GM12891 (cell line): ENCODE results near the gene SEC14L5.
"Not testable (repeated sequence)": the region's sequence is repeated elsewhere in the genome, so short reads cannot be mapped to it uniquely, and the experiment has no call there.

ENCODE experiments used
- DNase-seq: peaks from one replicate; pipeline ENCODE4 v3.0.0; 2011; ENCODE audit warnings: low spot score; ENCODE audit not compliant: insufficient read length
- FAIRE-seq: peaks from 2 replicates; lab custom pipeline; 2011; peaks lifted over from hg19 to GRCh38; lab: Jason Lieb, UNC
- PAX5 ChIP-seq: IDR thresholded peaks from 2 replicates; pipeline ENCODE4 v1.6.1; 2011; ENCODE audit warnings: low read length, moderate library complexity, mild to moderate bottlenecking; ENCODE audit not compliant: insufficient read depth, severe bottlenecking
- POLR2A ChIP-seq: IDR thresholded peaks from 2 replicates; pipeline ENCODE4 v1.6.1; 2011; ENCODE audit warnings: low read depth, low read length, control low read depth
- POLR2AphosphoS5 ChIP-seq: IDR thresholded peaks from 2 replicates; pipeline ENCODE4 v1.6.1; 2011; ENCODE audit warnings: low read depth, low read length, control low read depth
- POU2F2 ChIP-seq: IDR thresholded peaks from 2 replicates; pipeline ENCODE4 v1.6.1; 2011; ENCODE audit warnings: low read depth, mild to moderate bottlenecking, control low read depth, low read length, moderate library complexity
- SPI1 ChIP-seq: IDR thresholded peaks from 2 replicates; pipeline ENCODE4 v1.6.1; 2011; ENCODE audit warnings: low read depth, low read length, control low read depth
- TAF1 ChIP-seq: IDR thresholded peaks from 2 replicates; pipeline ENCODE4 v1.6.1; 2011; ENCODE audit warnings: low read depth, low read length, control low read depth

The SEC14L5 gene

GRCh38 chr16:5040451-5040850 lies 82.3 kb downstream of the SEC14L5 start:
- FAIRE-seq: no peak
- DNase-seq: no peak
- TF ChIP-seq SPI1 (no peak), POLR2A (no peak), TAF1 (no peak), POU2F2 (no peak), PAX5 (no peak), POLR2AphosphoS5 (no peak)

GRCh38 chr16:5041600-5042133 lies 83.5 kb downstream of the SEC14L5 start:
- FAIRE-seq: peak; percentile 69
- no peak for DNase-seq
- TF ChIP-seq SPI1: no peak
- peak; percentile 63 for TF ChIP-seq PAX5

- no peak for DNase-seq
- TF ChIP-seq POLR2AphosphoS5: no peak
- no peak for TF ChIP-seq PAX5
- TF ChIP-seq TAF1: no peak
- no peak for TF ChIP-seq POLR2A
- no peak for TF ChIP-seq SPI1
- TF ChIP-seq POU2F2: no peak
- no peak for FAIRE-seq
Measured at GRCh38 chr16:5042574-5043171, 84.5 kb downstream of the SEC14L5 start.

- FAIRE-seq: no peak
- no peak for TF ChIP-seq TAF1
- TF ChIP-seq SPI1: no peak
- TF ChIP-seq PAX5: no peak
- DNase-seq: no peak
Measured at GRCh38 chr16:5044011-5044540, 85.9 kb downstream of the SEC14L5 start.

- not testable (repeated sequence) for DNase-seq, FAIRE-seq
Measured at GRCh38 chr16:5044581-5044980, 86.5 kb downstream of the SEC14L5 start.

- DNase-seq (no peak), FAIRE-seq (no peak)
- TF ChIP-seq SPI1 (no peak), POLR2A (no peak), POU2F2 (no peak), POLR2AphosphoS5 (no peak), TAF1 (no peak), PAX5 (no peak)
Measured at GRCh38 chr16:5045499-5046115, 87.5 kb downstream of the SEC14L5 start.

GRCh38 chr16:5046914-5047313 lies 88.8 kb downstream of the SEC14L5 start:
- TF ChIP-seq PAX5 (no peak), POLR2AphosphoS5 (no peak), TAF1 (no peak)
- FAIRE-seq (no peak), DNase-seq (no peak)

GRCh38 chr16:5054876-5055865 lies 97.0 kb downstream of the SEC14L5 start:
- no peak for DNase-seq
- FAIRE-seq: no peak
- no peak for TF ChIP-seq POU2F2
- no peak for TF ChIP-seq POLR2A
- TF ChIP-seq PAX5: no peak
- no peak for TF ChIP-seq TAF1
- no peak for TF ChIP-seq SPI1
- no peak for TF ChIP-seq POLR2AphosphoS5

GRCh38 chr16:5056352-5056751 lies 98.2 kb downstream of the SEC14L5 start:
- TF ChIP-seq POLR2AphosphoS5: no peak
- TF ChIP-seq PAX5: no peak
- no peak for TF ChIP-seq SPI1
- TF ChIP-seq POU2F2: no peak
- TF ChIP-seq POLR2A: no peak
- TF ChIP-seq TAF1: no peak
- peak; percentile 5 for FAIRE-seq
- peak; percentile 60 for DNase-seq

GRCh38 chr16:5058476-5058875 lies 100.3 kb downstream of the SEC14L5 start:
- FAIRE-seq (no peak), DNase-seq (no peak)
- TF ChIP-seq TAF1: no peak
- no peak for TF ChIP-seq POLR2A
- TF ChIP-seq SPI1: no peak
- TF ChIP-seq POU2F2: no peak
- no peak for TF ChIP-seq POLR2AphosphoS5
- TF ChIP-seq PAX5: no peak
